Activated T-cell treated with anti-CD3 and anti-CD28 coated beads, Interleukin-2, amount 50 U/mL, for 4 hours (primary cell): ENCODE data around the gene CLPSL1. TPM values are rescaled to one million over a fixed set of nuclear protein-coding genes. Genes with fewer than 3 reads are reported as not detected.
"Not testable (repeated sequence)": the region's sequence is repeated elsewhere in the genome, so short reads cannot be mapped to it uniquely, and the experiment has no call there.

Experiments used
- ATAC-seq, 2 donors: fragments of 200-7000 bp; cut with Tn5 transposase; one replicate each; pipeline ENCODE4 v1.10.0; 2021
- DNase-seq: peaks from one replicate; pipeline ENCODE4 v3.0.0-alpha.2; 2020
- H3K27me3 Mint-ChIP-seq: one replicate; pipeline ENCODE4 v1.8.0; 2021; ENCODE audit warnings: low read depth, mixed read lengths
- H3K36me3 Mint-ChIP-seq: one replicate; pipeline ENCODE4 v1.8.0; 2022; ENCODE audit warnings: mixed read lengths; ENCODE audit not compliant: insufficient read depth
- H3K4me1 Mint-ChIP-seq: one replicate; pipeline ENCODE4 v1.8.0; 2021; ENCODE audit warnings: low read depth, mixed read lengths
- H3K4me3 Mint-ChIP-seq: one replicate; pipeline ENCODE4 v1.8.0; 2021; ENCODE audit warnings: mild to moderate bottlenecking, moderate library complexity, mixed read lengths
- H3K9me3 Mint-ChIP-seq: one replicate; pipeline ENCODE4 v1.8.0; 2021; ENCODE audit warnings: mixed read lengths
- total RNA-seq, 3 donors: library from RNA; stranded (reverse); gene quantifications; one replicate each; pipeline ENCODE4 v1.2.1, GENCODE V29; 2021

The CLPSL1 gene
- total RNA-seq = not detected

- no peak within 1 kb of the TSS for H3K4me3 Mint-ChIP-seq
- peaks cover 5% of the 10 kb centered on the region for H3K4me1 Mint-ChIP-seq
- peaks cover 41% of the 10 kb centered on the region for H3K27me3 Mint-ChIP-seq
These were observed at the start of gene CLPSL1 for GRCh38 chr6:35780719-35781118. Gene CLPSL1, plus strand, starts transcription at chr6:35781019. Its CDS starts 92 bp downstream, at chr6:35781111.

GRCh38 chr6:35731414-35731735, 49.4 kb upstream of the CLPSL1 start:
- no peaks in the 10 kb centered on the region for H3K9me3 Mint-ChIP-seq
- H3K4me3 Mint-ChIP-seq = peak overlapping the region; percentile 85
- no peaks in the 10 kb centered on the region for H3K27me3 Mint-ChIP-seq
- peak; percentile 94 for DNase-seq
- peaks cover 81% of the 10 kb centered on the region for H3K4me1 Mint-ChIP-seq
- no peaks in the 10 kb centered on the region for H3K36me3 Mint-ChIP-seq
- ATAC-seq = peak; percentile 47 to 52

More at GRCh38 chr6:35780719-35781118, at the start of gene CLPSL1:
- Mint-ChIP-seq H3K9me3 (no peaks in the 10 kb centered on the region), H3K36me3 (no peaks in the 10 kb centered on the region)
- DNase-seq = no peak
- ATAC-seq = no peak

DNA sequence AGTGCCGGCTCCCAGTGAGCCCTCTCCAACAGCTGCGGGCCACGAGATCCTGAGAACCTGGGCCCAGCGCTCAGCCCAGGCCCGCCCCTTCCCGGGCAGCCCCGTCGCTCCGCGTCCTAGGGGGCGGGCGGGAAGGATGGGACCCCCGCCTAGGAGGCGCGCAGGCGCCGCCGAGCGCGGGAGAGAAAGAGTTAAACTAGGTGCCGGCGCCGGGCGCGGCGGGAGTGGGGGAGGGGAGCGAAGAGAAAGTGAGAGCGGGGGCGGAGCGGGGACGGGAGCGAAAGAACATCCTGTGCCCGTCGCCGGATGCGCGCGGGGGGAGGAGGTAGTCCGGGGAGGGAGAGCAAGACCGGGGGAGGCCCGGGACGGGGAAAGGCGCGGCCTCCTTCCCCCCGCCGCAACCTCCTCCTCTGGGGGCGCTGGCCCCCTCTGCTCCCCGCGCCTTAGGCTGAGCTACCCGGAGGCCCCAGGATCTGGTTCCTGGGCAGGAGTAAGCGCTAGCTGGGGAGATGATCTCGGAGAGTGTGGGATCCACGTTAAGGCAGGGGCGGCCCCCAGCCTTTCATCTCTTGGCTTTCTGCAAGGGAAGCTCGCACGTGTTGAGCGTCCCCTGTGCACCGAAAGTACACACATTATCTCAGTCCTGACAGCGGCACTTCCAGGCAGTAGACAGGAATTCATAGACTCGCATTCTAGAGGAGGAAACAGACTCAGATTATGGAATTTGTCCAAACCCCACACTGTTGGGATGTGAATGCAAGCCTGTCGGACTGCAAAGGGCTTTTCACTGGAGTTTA, 48.9 kb upstream of the CLPSL1 start:
- ATAC-seq (peak; percentile 53 to 58), DNase-seq (peak; percentile 92)
- Mint-ChIP-seq H3K4me1 (peaks cover 77% of the 10 kb centered on the region), H3K36me3 (no peaks in the 10 kb centered on the region), H3K4me3 (peak overlapping the region; percentile 85), H3K9me3 (no peaks in the 10 kb centered on the region), H3K27me3 (no peaks in the 10 kb centered on the region)

GRCh38 chr6:35733633-35734032, 47.2 kb upstream of the CLPSL1 start:
- H3K4me3 Mint-ChIP-seq = no peak overlapping the region
- H3K27me3 Mint-ChIP-seq = no peaks in the 10 kb centered on the region
- H3K36me3 Mint-ChIP-seq = no peaks in the 10 kb centered on the region
- no peak for ATAC-seq
- peaks cover 71% of the 10 kb centered on the region for H3K4me1 Mint-ChIP-seq
- no peak for DNase-seq
- H3K9me3 Mint-ChIP-seq = no peaks in the 10 kb centered on the region

DNA sequence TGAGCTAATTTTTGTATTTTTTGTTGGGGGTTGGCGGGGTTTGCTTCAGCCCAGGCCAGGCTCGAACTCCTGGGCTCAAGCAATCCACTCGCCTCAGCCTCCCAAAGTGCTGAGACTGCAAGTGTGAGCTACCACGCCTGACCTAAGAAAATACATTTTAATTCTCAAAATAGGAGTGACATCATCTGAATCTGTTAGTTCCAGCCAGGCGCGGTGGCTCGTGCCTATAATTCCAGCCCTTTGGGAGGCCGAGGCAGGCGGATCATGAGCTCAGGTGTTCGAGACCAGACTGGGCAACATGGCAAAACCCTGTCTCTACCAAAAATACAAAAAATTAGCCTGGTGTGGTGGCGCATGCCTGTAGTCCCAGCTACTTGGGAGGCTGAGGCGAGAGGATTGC, 46.5 kb upstream of the CLPSL1 start:
- DNase-seq, H3K36me3 Mint-ChIP-seq, H3K4me3 Mint-ChIP-seq, H3K27me3 Mint-ChIP-seq, ATAC-seq, H3K9me3 Mint-ChIP-seq: not testable (repeated sequence)
- peaks cover 64% of the 10 kb centered on the region for H3K4me1 Mint-ChIP-seq

- Mint-ChIP-seq H3K27me3 (no peaks in the 10 kb centered on the region), H3K9me3 (no peaks in the 10 kb centered on the region), H3K36me3 (no peaks in the 10 kb centered on the region), H3K4me3 (no peak overlapping the region), H3K4me1 (peaks cover 53% of the 10 kb centered on the region)
- no peak for DNase-seq
- ATAC-seq = no peak
These were observed 45.4 kb upstream of the CLPSL1 start for GRCh38 chr6:35735452-35735851.

- H3K4me3 Mint-ChIP-seq = no peak overlapping the region
- H3K36me3 Mint-ChIP-seq = no peaks in the 10 kb centered on the region
- ATAC-seq (peak; percentile 25 to 26), DNase-seq (peak; percentile 85)
- no peaks in the 10 kb centered on the region for H3K9me3 Mint-ChIP-seq
- H3K27me3 Mint-ChIP-seq = no peaks in the 10 kb centered on the region
- peaks cover 46% of the 10 kb centered on the region for H3K4me1 Mint-ChIP-seq
These were observed 44.4 kb upstream of the CLPSL1 start for GRCh38 chr6:35736253-35736894.

- DNase-seq (no peak), ATAC-seq (no peak)
- Mint-ChIP-seq H3K27me3 (no peaks in the 10 kb centered on the region), H3K4me3 (peak within 1 kb of the TSS; percentile 44), H3K4me1 (peaks cover 45% of the 10 kb centered on the region), H3K36me3 (no peaks in the 10 kb centered on the region), H3K9me3 (no peaks in the 10 kb centered on the region)
These were observed 43.8 kb upstream of the CLPSL1 start, which contains the start of gene ARMC12 for GRCh38 chr6:35736982-35737412. Gene ARMC12, plus strand, starts transcription at chr6:35737032. Its CDS starts 77 bp downstream, at chr6:35737109.

DNA sequence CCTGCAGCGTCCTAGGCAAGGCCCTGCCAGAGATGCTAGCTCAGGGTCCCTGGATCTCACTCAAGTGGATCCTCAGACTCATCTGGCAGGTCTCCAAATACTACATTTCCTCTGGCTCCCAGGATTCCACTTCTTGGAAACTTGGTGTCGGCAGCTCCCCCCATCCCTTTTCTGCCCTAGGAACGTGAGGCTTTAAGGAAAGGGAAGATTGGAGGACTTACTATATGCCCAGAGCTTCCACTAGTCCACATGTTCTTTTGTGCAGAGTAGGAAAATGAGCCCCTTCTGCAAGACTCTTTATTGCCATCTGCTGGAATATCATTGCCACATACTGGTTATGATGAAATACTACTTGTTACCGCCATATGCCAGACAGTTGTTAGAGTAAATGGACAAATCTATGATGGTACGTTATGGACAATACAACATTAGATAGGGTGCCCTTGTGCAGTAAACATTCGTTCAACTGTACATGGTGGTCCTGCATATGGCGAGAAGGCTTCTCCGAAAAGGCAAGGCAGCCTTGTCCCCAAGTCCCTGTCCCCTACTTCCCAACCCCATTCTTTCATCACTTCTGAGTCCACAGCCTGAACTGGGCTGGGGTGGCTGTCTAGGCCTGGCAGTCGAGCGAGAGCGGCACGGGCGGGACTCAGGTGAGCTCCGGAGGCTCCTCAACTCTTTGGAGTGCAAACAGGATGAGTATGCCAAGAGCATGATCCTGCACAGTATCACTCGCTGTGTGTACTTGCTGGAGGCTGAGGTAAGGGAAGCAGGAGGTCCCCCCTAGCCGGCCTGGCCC, 43.2 kb upstream of the CLPSL1 start:
- no peaks in the 10 kb centered on the region for H3K36me3 Mint-ChIP-seq
- ATAC-seq = peak; percentile 58 to 73
- H3K9me3 Mint-ChIP-seq = no peaks in the 10 kb centered on the region
- H3K4me3 Mint-ChIP-seq = peak overlapping the region; percentile 44
- H3K4me1 Mint-ChIP-seq = peaks cover 39% of the 10 kb centered on the region
- no peak for DNase-seq
- H3K27me3 Mint-ChIP-seq = no peaks in the 10 kb centered on the region

DNA sequence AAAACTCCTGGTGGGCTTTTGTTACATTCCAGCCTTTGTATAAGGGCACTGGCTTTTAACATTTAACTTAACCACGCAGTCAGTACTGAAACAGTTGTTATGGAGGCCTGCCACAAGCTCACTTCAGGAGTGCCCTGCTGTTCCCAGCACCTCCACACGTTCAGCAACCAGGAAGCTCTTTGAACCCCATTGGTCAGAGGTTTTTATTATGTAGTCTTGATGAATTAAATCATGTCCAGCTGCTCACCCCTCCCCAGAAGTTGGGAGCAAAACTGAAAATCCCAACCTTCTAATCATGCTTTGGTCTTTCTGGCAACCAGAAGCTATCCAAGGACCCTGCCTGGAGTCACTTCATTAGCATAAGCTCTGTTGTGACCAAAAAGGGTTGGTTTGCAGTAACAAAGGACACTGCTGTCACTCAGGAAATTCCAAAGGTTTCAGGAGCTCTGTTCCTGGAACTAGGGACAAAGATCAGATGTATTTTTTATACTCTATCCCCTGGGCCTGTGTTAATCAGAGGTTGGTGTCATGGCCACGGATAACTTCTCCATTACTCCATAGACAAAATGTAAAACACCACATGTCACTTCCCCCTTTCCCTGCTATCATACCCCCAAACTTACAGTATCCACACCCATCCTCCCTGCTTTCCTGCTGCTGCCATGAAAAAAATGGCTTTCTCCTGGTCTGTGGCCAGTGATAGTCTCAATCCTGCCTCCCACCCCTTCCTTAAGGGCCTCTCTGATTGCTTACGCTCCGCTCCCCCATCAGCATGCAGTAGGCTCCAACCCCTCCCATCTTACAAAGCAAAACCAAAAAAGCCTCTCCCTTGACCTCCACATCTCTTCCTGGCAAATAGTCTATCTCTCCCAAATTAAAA, 40.9 kb upstream of the CLPSL1 start:
- H3K4me1 Mint-ChIP-seq = peaks cover 24% of the 10 kb centered on the region
- no peaks in the 10 kb centered on the region for H3K9me3 Mint-ChIP-seq
- DNase-seq (no peak), ATAC-seq (no peak)
- no peaks in the 10 kb centered on the region for H3K36me3 Mint-ChIP-seq
- H3K4me3 Mint-ChIP-seq = no peak overlapping the region
- H3K27me3 Mint-ChIP-seq = no peaks in the 10 kb centered on the region

- Mint-ChIP-seq H3K4me3 (no peak overlapping the region), H3K4me1 (no peaks in the 10 kb centered on the region), H3K36me3 (no peaks in the 10 kb centered on the region), H3K9me3 (peaks cover 5% of the 10 kb centered on the region), H3K27me3 (no peaks in the 10 kb centered on the region)
- ATAC-seq = no peak
- DNase-seq = no peak
These were observed 38.0 kb upstream of the CLPSL1 start for GRCh38 chr6:35742842-35743241.

- DNase-seq = no peak
- Mint-ChIP-seq H3K4me1 (no peaks in the 10 kb centered on the region), H3K9me3 (peaks cover 7% of the 10 kb centered on the region), H3K4me3 (no peak overlapping the region), H3K27me3 (no peaks in the 10 kb centered on the region), H3K36me3 (no peaks in the 10 kb centered on the region)
- ATAC-seq = no peak
These were observed 35.3 kb upstream of the CLPSL1 start for GRCh38 chr6:35745509-35745908.

DNA sequence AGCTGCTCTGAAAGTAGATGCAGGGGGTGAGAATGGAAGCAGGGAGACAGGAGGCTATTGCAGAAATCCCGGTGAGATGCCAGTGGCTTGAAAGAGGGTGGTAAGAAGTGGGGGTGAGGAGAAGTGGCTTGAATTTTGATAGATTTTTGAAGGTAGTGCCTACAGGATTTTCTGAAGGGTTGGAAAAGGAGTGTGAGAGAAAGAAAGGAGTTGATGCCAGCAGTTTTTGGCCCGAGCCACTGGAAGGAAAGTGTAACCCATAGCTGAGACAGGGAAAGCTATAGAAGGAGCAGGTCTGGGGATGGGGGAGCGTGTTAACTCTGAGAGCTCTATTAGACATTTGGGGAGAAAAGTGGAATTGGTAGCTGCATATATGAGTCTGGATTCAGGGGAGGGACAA, 34.3 kb upstream of the CLPSL1 start:
- no peaks in the 10 kb centered on the region for H3K27me3 Mint-ChIP-seq
- no peaks in the 10 kb centered on the region for H3K4me1 Mint-ChIP-seq
- DNase-seq (no peak), ATAC-seq (no peak)
- H3K36me3 Mint-ChIP-seq = no peaks in the 10 kb centered on the region
- H3K9me3 Mint-ChIP-seq = peaks cover 7% of the 10 kb centered on the region
- H3K4me3 Mint-ChIP-seq = no peak overlapping the region

DNA sequence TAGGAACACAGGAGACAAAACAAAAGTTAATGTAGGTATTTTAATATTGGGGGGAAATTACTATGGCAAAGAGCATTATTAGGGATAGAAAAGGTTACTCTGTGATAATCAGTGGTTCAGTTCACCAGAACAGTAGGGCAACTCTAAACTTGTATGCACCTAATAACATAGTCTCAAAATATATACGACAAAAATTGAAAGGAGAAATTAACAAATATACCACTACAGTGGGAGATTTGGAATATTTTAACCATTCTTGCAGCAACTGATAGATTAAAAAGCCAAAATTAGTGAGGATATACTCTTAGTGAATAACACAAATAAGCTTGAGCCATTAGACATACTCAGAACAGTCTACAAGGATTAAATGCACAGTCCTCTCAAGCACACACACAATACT, 32.9 kb upstream of the CLPSL1 start:
- Mint-ChIP-seq H3K4me3 (no peak overlapping the region), H3K9me3 (peaks cover 7% of the 10 kb centered on the region), H3K27me3 (no peaks in the 10 kb centered on the region), H3K36me3 (no peaks in the 10 kb centered on the region), H3K4me1 (no peaks in the 10 kb centered on the region)
- no peak for DNase-seq
- no peak for ATAC-seq
